Measurements from ENCODE around the gene TXNDC2. TPM values are rescaled to one million over a fixed set of nuclear protein-coding genes. Genes with fewer than 3 reads are reported as not detected.

TXNDC2 gene
- total and polyA plus RNA-seq, 2 of the 4 experiments (the other 2 are of a cell fraction): 0.18 TPM; not detected in 1

- Histone ChIP-seq H2BK120ac (ENCODE audit: low read depth, low read length) (no peak overlapping the region), H2BK20ac (ENCODE audit: low read depth, low read length) (no peak overlapping the region), H2BK15ac (ENCODE audit: low read depth, low read length) (no peak overlapping the region), H3K27me3 (ENCODE audit: control insufficient read depth, insufficient read depth, low read length) (no peaks in the 10 kb centered on the region), H3K36me3 (ENCODE audit: control insufficient read depth, insufficient read depth, low read length) (peaks cover 3% of the 10 kb centered on the region; the same call in 1 of the 2 replicates), H2BK5ac (ENCODE audit: low read depth, low read length, poor library complexity, severe bottlenecking) (no peak overlapping the region), H3K79me1 (ENCODE audit: low read depth in 1 of 2, low read length in 2 of 2) (0 out of 4 replicates have a peak, but pooled peaks cover 0 to 4% of the 10 kb centered on the region in 2 experiments), H4K91ac (ENCODE audit: insufficient read depth, low read depth, low read length) (no peak overlapping the region), H4K5ac (ENCODE audit: low read depth, low read length) (no peak overlapping the region), H3K4me2 (ENCODE audit: low read depth, low read length) (no peak overlapping the region), H3K23ac (ENCODE audit: low read depth, low read length) (no peak overlapping the region), H3K14ac (replicated peaks; ENCODE audit: low read depth, low read length) (no peak overlapping the region), H2AFZ (replicated peaks; ENCODE audit: low read length, poor library complexity) (no peak overlapping the region), H2AK5ac (ENCODE audit: low read depth, low read length) (no peak overlapping the region), H3K56ac (ENCODE audit: extremely low read depth, insufficient read depth, low read length) (no peak overlapping the region), H3K4me1 (ENCODE audit: control insufficient read depth, insufficient read depth, low read length) (no peaks in the 10 kb centered on the region), H2AK9ac (replicated peaks; ENCODE audit: low read depth, low read length, poor library complexity) (no peak overlapping the region), H3K9me1 (ENCODE audit: insufficient read depth, low read length) (peaks cover 3% of the 10 kb centered on the region; the same call in 1 of the 2 replicates), H3K18ac (ENCODE audit: low read depth, low read length) (no peak overlapping the region), H4K8ac (ENCODE audit: low read depth in 2 of 2, low read length in 2 of 2) (no peak overlapping the region), H3K27ac (ENCODE audit: insufficient read depth, low read length) (no peak overlapping the region), H3K9ac (ENCODE audit: low read depth, low read length) (no peak overlapping the region), H3K9me3 (ENCODE audit: control insufficient read depth, insufficient read depth, low read length) (peaks cover 7% of the 10 kb centered on the region; the same call in 1 of the 2 replicates), H4K20me1 (ENCODE audit: insufficient read depth, low read length) (no peaks in the 10 kb centered on the region), H3K4ac (ENCODE audit: low read depth, low read length) (no peak overlapping the region), H3K4me3 (ENCODE audit: insufficient read depth, low read depth, low read length) (no peak overlapping the region)
- CTCF ChIA-PET: interaction anchor here (0.6 kb wide), 2 partner anchors 249 to 1460 kb away, joined by 3 to 4 read pairs; no protein-coding TSS in a partner anchor
- POLR2A ChIA-PET (ENCODE audit: unreplicated experiment): no interaction called here
- BruUV-seq (replicated peaks): no TSS peak
- DNase-seq (no peak), ATAC-seq (ENCODE audit: low read depth) (no peak)
- intact Hi-C loops (cut with micrococcal nuclease) (no loop called here), in situ Hi-C loops (cut with MboI; ENCODE audit: low sequenced_read_pairs) (no loop called here), dilution Hi-C loops (cut with HindIII; ENCODE audit: low sequenced_read_pairs, unreplicated experiment) (no loop called here)
- TF ChIP-seq MXI1 (IDR thresholded peaks at IDR 0.05; ENCODE audit: borderline replicate concordance, low read depth, low read length) (no peak), ELK1 (IDR thresholded peaks at IDR 0.05; ENCODE audit: borderline replicate concordance, low read depth, low read length) (no peak), CTCF (conservative IDR thresholded peaks at IDR 0.05; ENCODE audit: low read depth, low read length) (no peak), NFE2L2 (IDR thresholded peaks at IDR 0.05; ENCODE audit: low read depth, low read length) (no peak), RAD21 (IDR thresholded peaks at IDR 0.05; ENCODE audit: low read length) (no peak), POLR2A (IDR thresholded peaks at IDR 0.05; ENCODE audit: low read depth, low read length) (no peak), USF2 (IDR thresholded peaks at IDR 0.05; ENCODE audit: low read depth, low read length) (no peak), BHLHE40 (IDR thresholded peaks at IDR 0.05; ENCODE audit: low read depth, low read length) (no peak), SMC3 (IDR thresholded peaks at IDR 0.05; ENCODE audit: low read depth, low read length) (no peak), CEBPB (IDR thresholded peaks at IDR 0.05; ENCODE audit: low read depth, low read length) (no peak), MAFK (IDR thresholded peaks at IDR 0.05; ENCODE audit: low read depth, low read length) (no peak), CHD1 (IDR thresholded peaks at IDR 0.05; ENCODE audit: low read depth, low read length) (no peak), FOS (IDR thresholded peaks at IDR 0.05; ENCODE audit: low read depth, low read length) (no peak), MAZ (IDR thresholded peaks at IDR 0.05; ENCODE audit: borderline replicate concordance, low read depth, low read length) (no peak), RCOR1 (IDR thresholded peaks at IDR 0.05; ENCODE audit: insufficient replicate concordance, low read length) (no peak), RFX5 (IDR thresholded peaks at IDR 0.05; ENCODE audit: low read depth, low read length) (no peak)
These were observed 24.6 kb upstream of the TXNDC2 start for GRCh38 chr18:9861157-9861556.
